HG03159 (cell line): ENCODE data around the gene GALNT17.
"Not testable (repeated sequence)": the region's sequence is repeated elsewhere in the genome, so short reads cannot be mapped to it uniquely, and the experiment has no call there.

Experiments
- ATAC-seq: cut with Tn5 transposase; IDR thresholded peaks from one replicate; pipeline ENCODE4 v1.9.1; 2021; ENCODE audit warnings: mild to moderate bottlenecking, moderate library complexity; ENCODE audit not compliant: unreplicated experiment

Gene GALNT17

GRCh38 chr7:71229699-71230098 is 97.8 kb downstream of the GALNT17 start:
- no peak for ATAC-seq

- ATAC-seq, result no peak
Measured at GRCh38 chr7:71235253-71235652, 103.3 kb downstream of the GALNT17 start.

GRCh38 chr7:71236230-71237105 is 104.5 kb downstream of the GALNT17 start:
- ATAC-seq, result no peak

GRCh38 chr7:71237945-71238344 is 106.0 kb downstream of the GALNT17 start:
- no peak for ATAC-seq

- no peak for ATAC-seq
Measured at GRCh38 chr7:71238581-71239295, 106.8 kb downstream of the GALNT17 start.

GRCh38 chr7:71239586-71240268 is 107.8 kb downstream of the GALNT17 start:
- no peak for ATAC-seq

- ATAC-seq, result no peak
Measured at GRCh38 chr7:71243736-71244410, 111.9 kb downstream of the GALNT17 start.

GRCh38 chr7:71245038-71245437 is 113.1 kb downstream of the GALNT17 start:
- ATAC-seq, result no peak

- no peak for ATAC-seq
Measured at GRCh38 chr7:71251706-71252105, 119.8 kb downstream of the GALNT17 start.

- no peak for ATAC-seq
Measured at GRCh38 chr7:71254751-71255150, 122.8 kb downstream of the GALNT17 start.

- no peak for ATAC-seq
Measured at GRCh38 chr7:71255537-71256178, 123.7 kb downstream of the GALNT17 start.

- ATAC-seq, result no peak
Measured at GRCh38 chr7:71261066-71261465, 129.1 kb downstream of the GALNT17 start.

- ATAC-seq, result not testable (repeated sequence)
Measured at GRCh38 chr7:71262834-71263233, 130.9 kb downstream of the GALNT17 start.

- ATAC-seq, result no peak
Measured at GRCh38 chr7:71264005-71264404, 132.1 kb downstream of the GALNT17 start.

- ATAC-seq, result no peak
Measured at GRCh38 chr7:71266912-71267311, 135.0 kb downstream of the GALNT17 start.

GRCh38 chr7:71267734-71268469 is 136.0 kb downstream of the GALNT17 start:
- ATAC-seq, result no peak

GRCh38 chr7:71270558-71270957 is 138.6 kb downstream of the GALNT17 start:
- ATAC-seq, result no peak

- no peak for ATAC-seq
Measured at GRCh38 chr7:71271203-71271602, 139.3 kb downstream of the GALNT17 start.

- ATAC-seq, result no peak
Measured at GRCh38 chr7:71272509-71273490, 140.9 kb downstream of the GALNT17 start.
